Cardiac muscle cell (in vitro differentiated cells and primary cell): Measurements from ENCODE around the gene SH3RF3. TPM values are rescaled to one million over a fixed set of nuclear protein-coding genes. Genes with fewer than 3 reads are reported as not detected.

Experiments
- DNase-seq, 2 donors: peaks; one replicate each; pipeline versions ENCODE4 v3.0.0 to v3.0.0-alpha.2; 2010 to 2017; ENCODE audit warnings: low read depth in 1 of 2, low spot score in 1 of 2
- H3K27ac ChIP-seq: fragments of 200-600 bp; sonication (generic); 2 replicates; pipeline ENCODE4 v1.5.1; 2016
- H3K27me3 ChIP-seq: fragments of 200-600 bp; sonication (generic); 2 replicates; pipeline ENCODE4 v1.6.0; 2016; ENCODE audit warnings: control low read depth
- H3K36me3 ChIP-seq: fragments of 200-600 bp; sonication (generic); 2 replicates; pipeline ENCODE4 v1.5.1; 2016; ENCODE audit warnings: control low read depth
- H3K4me1 ChIP-seq: fragments of 200-600 bp; sonication (generic); 2 replicates; pipeline ENCODE4 v1.8.1; 2017; ENCODE audit warnings: low read depth, mild to moderate bottlenecking, mixed run types
- H3K4me3 ChIP-seq: fragments of 200-600 bp; sonication (generic); 2 replicates; pipeline ENCODE4 v1.5.1; 2016; ENCODE audit warnings: mild to moderate bottlenecking
- H3K9me3 ChIP-seq: fragments of 200-600 bp; sonication (generic); 2 replicates; pipeline ENCODE4 v1.5.1; 2017; ENCODE audit warnings: low read depth, mild to moderate bottlenecking, control low read depth
- polyA plus RNA-seq: library from polyadenylated mRNA; unstranded; fragments of >200 nt; fragmentation: Nextera tagmentation; extraction: Ambion mirVana; gene quantifications from 2 replicates; pipeline ENCODE4 v1.2.1, GENCODE V29; 2016
- total RNA-seq: library from RNA; depleted of rRNA; stranded (reverse); fragments of >200 nt; gene quantifications from 2 replicates; pipeline ENCODE4 v1.2.3, GENCODE V29; 2016
- TF ChIP-seq, protein P1 (sequence below): IDR thresholded peaks from 2 replicates; pipeline ENCODE4 v1.5.1; 2012; ENCODE audit warnings: low read depth, mild to moderate bottlenecking, low read length

SH3RF3 gene
- total and polyA plus RNA-seq, 2 experiments from 2014 or later, result 1.2 to 1.7 TPM

- H3K36me3 ChIP-seq, result no peaks in the 10 kb centered on the region
- no peaks in the 10 kb centered on the region for H3K27me3 ChIP-seq
- peak in 1 of 2 donors; percentile 69 for DNase-seq
- H3K4me3 ChIP-seq, result no peak overlapping the region
- TF ChIP-seq, protein P1, sequence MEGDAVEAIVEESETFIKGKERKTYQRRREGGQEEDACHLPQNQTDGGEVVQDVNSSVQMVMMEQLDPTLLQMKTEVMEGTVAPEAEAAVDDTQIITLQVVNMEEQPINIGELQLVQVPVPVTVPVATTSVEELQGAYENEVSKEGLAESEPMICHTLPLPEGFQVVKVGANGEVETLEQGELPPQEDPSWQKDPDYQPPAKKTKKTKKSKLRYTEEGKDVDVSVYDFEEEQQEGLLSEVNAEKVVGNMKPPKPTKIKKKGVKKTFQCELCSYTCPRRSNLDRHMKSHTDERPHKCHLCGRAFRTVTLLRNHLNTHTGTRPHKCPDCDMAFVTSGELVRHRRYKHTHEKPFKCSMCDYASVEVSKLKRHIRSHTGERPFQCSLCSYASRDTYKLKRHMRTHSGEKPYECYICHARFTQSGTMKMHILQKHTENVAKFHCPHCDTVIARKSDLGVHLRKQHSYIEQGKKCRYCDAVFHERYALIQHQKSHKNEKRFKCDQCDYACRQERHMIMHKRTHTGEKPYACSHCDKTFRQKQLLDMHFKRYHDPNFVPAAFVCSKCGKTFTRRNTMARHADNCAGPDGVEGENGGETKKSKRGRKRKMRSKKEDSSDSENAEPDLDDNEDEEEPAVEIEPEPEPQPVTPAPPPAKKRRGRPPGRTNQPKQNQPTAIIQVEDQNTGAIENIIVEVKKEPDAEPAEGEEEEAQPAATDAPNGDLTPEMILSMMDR, result no peak
- no peak overlapping the region for H3K27ac ChIP-seq
- H3K9me3 ChIP-seq, result no peaks in the 10 kb centered on the region
- H3K4me1 ChIP-seq, result peaks cover 28% of the 10 kb centered on the region
Measured at GRCh38 chr2:109537565-109538222, 408.7 kb downstream of the SH3RF3 start.

DNA sequence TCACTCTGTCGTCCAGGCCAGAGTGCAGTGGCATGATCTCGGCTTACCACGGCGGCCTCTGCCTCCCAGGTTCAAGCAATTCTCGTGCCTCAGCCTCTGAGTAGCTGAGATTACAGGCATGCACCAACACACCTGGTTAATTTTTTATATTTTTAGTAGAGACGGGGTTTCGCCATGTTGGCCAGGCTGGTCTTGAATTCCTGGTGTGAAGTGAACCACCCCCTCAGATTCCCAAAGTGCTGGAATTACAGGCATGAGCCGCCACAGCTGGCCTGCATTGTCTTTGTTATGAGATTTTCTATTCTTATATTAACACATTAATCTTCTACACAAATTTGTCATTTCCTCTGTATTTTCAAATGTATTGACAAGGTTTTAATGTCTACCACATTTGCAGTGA, 409.5 kb downstream of the SH3RF3 start:
- DNase-seq, result no peak
- H3K36me3 ChIP-seq, result no peaks in the 10 kb centered on the region
- no peaks in the 10 kb centered on the region for H3K9me3 ChIP-seq
- no peaks in the 10 kb centered on the region for H3K27me3 ChIP-seq
- H3K4me3 ChIP-seq, result no peak overlapping the region
- H3K4me1 ChIP-seq, result peaks cover 26% of the 10 kb centered on the region
- TF ChIP-seq, protein P1, result no peak
- no peak overlapping the region for H3K27ac ChIP-seq

GRCh38 chr2:109542384-109542783, 413.4 kb downstream of the SH3RF3 start:
- Histone ChIP-seq H3K4me3 (no peak overlapping the region), H3K27ac (no peak overlapping the region), H3K4me1 (peaks cover 14% of the 10 kb centered on the region), H3K36me3 (no peaks in the 10 kb centered on the region), H3K9me3 (no peaks in the 10 kb centered on the region), H3K27me3 (no peaks in the 10 kb centered on the region)
- TF ChIP-seq, protein P1, result no peak
- DNase-seq, result no peak

- Histone ChIP-seq H3K4me1 (peaks cover 14% of the 10 kb centered on the region), H3K9me3 (no peaks in the 10 kb centered on the region), H3K27me3 (no peaks in the 10 kb centered on the region), H3K27ac (no peak overlapping the region), H3K36me3 (no peaks in the 10 kb centered on the region), H3K4me3 (no peak overlapping the region)
- TF ChIP-seq, protein P1, result peak; percentile 97
- peak; percentile 74 to 77 for DNase-seq
Measured at GRCh38 chr2:109545828-109546713, 417.1 kb downstream of the SH3RF3 start.

GRCh38 chr2:109547280-109547679, 418.3 kb downstream of the SH3RF3 start:
- peaks cover 12% of the 10 kb centered on the region for H3K4me1 ChIP-seq
- no peak for DNase-seq
- H3K9me3 ChIP-seq, result no peaks in the 10 kb centered on the region
- no peak overlapping the region for H3K4me3 ChIP-seq
- TF ChIP-seq, protein P1, result no peak
- no peak overlapping the region for H3K27ac ChIP-seq
- no peaks in the 10 kb centered on the region for H3K36me3 ChIP-seq
- H3K27me3 ChIP-seq, result no peaks in the 10 kb centered on the region
